HEK293 (cell line): Measurements from ENCODE around the gene KIRREL3.

Experiments
- CTCF ChIA-PET: fragments of 350-600 bp; formaldehyde crosslinking; extraction: SDS; loops from one replicate; lab custom pipeline; 2021; ENCODE audit warnings: antibody characterized with exemption; lab: Yijun Ruan, JAX
- POLR2A ChIA-PET: fragments of 300-600 bp; formaldehyde crosslinking; extraction: SDS; loops from one replicate; lab custom pipeline; 2020; ENCODE audit warnings: antibody characterized with exemption, inconsistent platforms; lab: Yijun Ruan, JAX
- H3K27ac ChIP-seq: fragments of 200-500 bp; sonication (Bioruptor generic); 2 replicates; pipeline ENCODE4 v1.5.1; 2014; ENCODE audit warnings: low read depth, low read length, control low read depth, inconsistent platforms; ENCODE audit errors: extremely low read depth
- H3K36me3 ChIP-seq, 2 experiments: fragments of 200-500 bp in 1 of 2; sonication (Bioruptor generic) in 1 of 2; 1 replicate in 1 of 2; 2 replicates in 1 of 2; pipeline ENCODE4 v1.5.1; 2014 to 2017; ENCODE audit warnings: inconsistent platforms in 2 of 2, low read length in 2 of 2; ENCODE audit not compliant: control insufficient read depth in 2 of 2, insufficient read depth in 1 of 2
- H3K4me1 ChIP-seq: fragments of 200-500 bp; sonication (Bioruptor generic); 2 replicates; pipeline ENCODE4 v1.5.1; 2014; ENCODE audit warnings: mild to moderate bottlenecking, low read length, inconsistent platforms; ENCODE audit not compliant: control insufficient read depth, insufficient read depth
- H3K4me3 ChIP-seq: 2 replicates; pipeline ENCODE4 v1.5.1; 2011; ENCODE audit warnings: low read depth, mild to moderate bottlenecking, control low read depth, low read length, moderate library complexity
- H3K9me3 ChIP-seq: fragments of 200-500 bp; sonication (Bioruptor generic); 2 replicates; pipeline ENCODE4 v1.5.1; 2014; ENCODE audit warnings: low read depth, low read length, inconsistent platforms; ENCODE audit not compliant: control insufficient read depth, insufficient read depth
- AEBP2 ChIP-seq: fragments of 450-650 bp; formaldehyde crosslinking; IDR thresholded peaks from 2 replicates; pipeline ENCODE4 v1.5.1; 2016; ENCODE audit warnings: missing biosample characterization, missing genetic modification characterization, borderline replicate concordance
- EGR2 ChIP-seq: fragments of 450-650 bp; formaldehyde crosslinking; IDR thresholded peaks from 2 replicates; pipeline ENCODE4 v1.5.1; 2016; ENCODE audit warnings: low read depth, missing biosample characterization, missing genetic modification characterization
- MZF1 ChIP-seq: fragments of 450-650 bp; formaldehyde crosslinking; IDR thresholded peaks from 2 replicates; pipeline ENCODE4 v1.5.1; 2017; ENCODE audit warnings: missing biosample characterization, missing genetic modification characterization, borderline replicate concordance
- WT1 ChIP-seq: fragments of 450-650 bp; formaldehyde crosslinking; IDR thresholded peaks from 2 replicates; pipeline ENCODE4 v1.5.1; 2016; ENCODE audit warnings: missing biosample characterization, missing genetic modification characterization
- ZBTB10 ChIP-seq: fragments of 450-650 bp; formaldehyde crosslinking; IDR thresholded peaks from 2 replicates; pipeline ENCODE4 v1.5.1; 2016; ENCODE audit warnings: missing biosample characterization, missing genetic modification characterization
- ZBTB48 ChIP-seq: fragments of 450-650 bp; formaldehyde crosslinking; IDR thresholded peaks from 2 replicates; pipeline ENCODE4 v1.5.1; 2016; ENCODE audit warnings: missing biosample characterization, missing genetic modification characterization
- ZFHX2 ChIP-seq: fragments of 450-650 bp; formaldehyde crosslinking; conservative IDR thresholded peaks from 2 replicates; pipeline ENCODE4 v1.5.1; 2016; ENCODE audit warnings: missing biosample characterization, missing genetic modification characterization
- ZNF133 ChIP-seq: fragments of 450-650 bp; formaldehyde crosslinking; IDR thresholded peaks from 2 replicates; pipeline ENCODE4 v1.5.1; 2016; ENCODE audit warnings: missing biosample characterization, missing genetic modification characterization
- ZNF138 ChIP-seq: fragments of 450-650 bp; formaldehyde crosslinking; IDR thresholded peaks from 2 replicates; pipeline ENCODE4 v1.5.1; 2016; ENCODE audit warnings: missing biosample characterization, missing genetic modification characterization, borderline replicate concordance
- ZNF148 ChIP-seq: fragments of 450-650 bp; formaldehyde crosslinking; IDR thresholded peaks from 2 replicates; pipeline ENCODE4 v1.5.0; 2017; ENCODE audit warnings: missing biosample characterization, missing genetic modification characterization, borderline replicate concordance
- ZNF24 ChIP-seq: fragments of 450-650 bp; formaldehyde crosslinking; IDR thresholded peaks from 2 replicates; pipeline ENCODE4 v1.5.1; 2016; ENCODE audit warnings: missing biosample characterization, missing genetic modification characterization
- ZNF433 ChIP-seq: fragments of 450-650 bp; formaldehyde crosslinking; IDR thresholded peaks from 2 replicates; pipeline ENCODE4 v1.5.1; 2016; ENCODE audit warnings: missing biosample characterization, missing genetic modification characterization, low read depth
- ZNF610 ChIP-seq: fragments of 450-650 bp; formaldehyde crosslinking; IDR thresholded peaks from 2 replicates; pipeline ENCODE4 v1.5.1; 2016; ENCODE audit warnings: missing biosample characterization, missing genetic modification characterization, borderline replicate concordance
- ZNF624 ChIP-seq: fragments of 450-650 bp; formaldehyde crosslinking; IDR thresholded peaks from 2 replicates; pipeline ENCODE4 v1.5.1; 2017; ENCODE audit warnings: missing biosample characterization, missing genetic modification characterization
- ZNF670 ChIP-seq: fragments of 450-650 bp; formaldehyde crosslinking; IDR thresholded peaks from 2 replicates; pipeline ENCODE4 v1.5.1; 2016; ENCODE audit warnings: missing biosample characterization, missing genetic modification characterization, low read depth
- ZNF777 ChIP-seq: fragments of 450-650 bp; formaldehyde crosslinking; IDR thresholded peaks from 2 replicates; pipeline ENCODE4 v1.5.1; 2017; ENCODE audit warnings: missing biosample characterization, missing genetic modification characterization, borderline replicate concordance
- ZNF843 ChIP-seq: fragments of 450-650 bp; formaldehyde crosslinking; IDR thresholded peaks from 2 replicates; pipeline ENCODE4 v1.5.1; 2016; ENCODE audit warnings: missing biosample characterization, missing genetic modification characterization
- TF ChIP-seq, protein P1 (sequence below): fragments of 450-650 bp; IDR thresholded peaks from 2 replicates; pipeline ENCODE4 v1.5.1; 2018; ENCODE audit warnings: missing biosample characterization, missing genetic modification characterization
- TF ChIP-seq, protein P2 (sequence below): fragments of 450-650 bp; formaldehyde crosslinking; IDR thresholded peaks from 2 replicates; pipeline ENCODE4 v1.5.1; 2016; ENCODE audit warnings: missing biosample characterization, missing genetic modification characterization
- TF ChIP-seq, protein P3 (sequence below): fragments of 450-650 bp; formaldehyde crosslinking; IDR thresholded peaks from 2 replicates; pipeline ENCODE4 v1.5.1; 2016; ENCODE audit warnings: missing biosample characterization, missing genetic modification characterization, low read depth

Gene KIRREL3

DNA sequence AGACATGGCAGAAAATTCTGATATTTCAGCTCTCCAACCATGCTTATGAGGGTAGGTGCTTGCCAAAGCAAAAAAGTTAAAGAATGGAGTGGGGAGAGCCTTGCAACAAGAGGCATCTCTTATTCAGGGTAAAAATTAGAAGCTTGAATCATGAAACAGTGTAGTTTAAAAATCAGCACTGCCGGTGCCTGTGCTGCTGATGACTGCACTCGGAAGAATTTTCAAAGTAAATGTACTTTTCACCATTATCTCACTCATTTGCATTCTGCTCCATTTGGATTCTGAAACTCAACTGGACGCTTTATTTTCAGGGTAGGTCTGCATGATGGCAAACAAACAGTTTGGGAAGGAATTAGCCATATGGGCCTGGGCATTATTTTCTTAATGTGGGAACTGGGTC, 126.3 kb downstream of the KIRREL3 start:
- Histone ChIP-seq H3K9me3 (no peaks in the 10 kb centered on the region), H3K4me3 (no peak overlapping the region)
- CTCF ChIA-PET = no interaction called here
- no peak for TF ChIP-seq ZNF24 (tag by site-specific recombination)
- no peak for TF ChIP-seq ZNF670 (tag by site-specific recombination)
- TF ChIP-seq EGR2 (tag by site-specific recombination) = no peak
- TF ChIP-seq ZNF133 (tag by site-specific recombination) = no peak
- TF ChIP-seq ZNF843 (tag by site-specific recombination) = no peak
- TF ChIP-seq ZNF433 (tag by site-specific recombination) = no peak
- TF ChIP-seq, protein P1, sequence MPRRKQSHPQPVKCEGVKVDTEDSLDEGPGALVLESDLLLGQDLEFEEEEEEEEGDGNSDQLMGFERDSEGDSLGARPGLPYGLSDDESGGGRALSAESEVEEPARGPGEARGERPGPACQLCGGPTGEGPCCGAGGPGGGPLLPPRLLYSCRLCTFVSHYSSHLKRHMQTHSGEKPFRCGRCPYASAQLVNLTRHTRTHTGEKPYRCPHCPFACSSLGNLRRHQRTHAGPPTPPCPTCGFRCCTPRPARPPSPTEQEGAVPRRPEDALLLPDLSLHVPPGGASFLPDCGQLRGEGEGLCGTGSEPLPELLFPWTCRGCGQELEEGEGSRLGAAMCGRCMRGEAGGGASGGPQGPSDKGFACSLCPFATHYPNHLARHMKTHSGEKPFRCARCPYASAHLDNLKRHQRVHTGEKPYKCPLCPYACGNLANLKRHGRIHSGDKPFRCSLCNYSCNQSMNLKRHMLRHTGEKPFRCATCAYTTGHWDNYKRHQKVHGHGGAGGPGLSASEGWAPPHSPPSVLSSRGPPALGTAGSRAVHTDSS = no peak
- no peak for TF ChIP-seq ZBTB48 (tag by site-specific recombination)
- TF ChIP-seq ZNF148 = no peak
- TF ChIP-seq, protein P2, sequence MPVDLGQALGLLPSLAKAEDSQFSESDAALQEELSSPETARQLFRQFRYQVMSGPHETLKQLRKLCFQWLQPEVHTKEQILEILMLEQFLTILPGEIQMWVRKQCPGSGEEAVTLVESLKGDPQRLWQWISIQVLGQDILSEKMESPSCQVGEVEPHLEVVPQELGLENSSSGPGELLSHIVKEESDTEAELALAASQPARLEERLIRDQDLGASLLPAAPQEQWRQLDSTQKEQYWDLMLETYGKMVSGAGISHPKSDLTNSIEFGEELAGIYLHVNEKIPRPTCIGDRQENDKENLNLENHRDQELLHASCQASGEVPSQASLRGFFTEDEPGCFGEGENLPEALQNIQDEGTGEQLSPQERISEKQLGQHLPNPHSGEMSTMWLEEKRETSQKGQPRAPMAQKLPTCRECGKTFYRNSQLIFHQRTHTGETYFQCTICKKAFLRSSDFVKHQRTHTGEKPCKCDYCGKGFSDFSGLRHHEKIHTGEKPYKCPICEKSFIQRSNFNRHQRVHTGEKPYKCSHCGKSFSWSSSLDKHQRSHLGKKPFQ (tag by site-specific recombination) = no peak
- no peak for TF ChIP-seq ZNF138 (tag by site-specific recombination)
- no peak for TF ChIP-seq MZF1 (tag by site-specific recombination)
- TF ChIP-seq ZBTB10 = no peak
- TF ChIP-seq, all 188 proteins: peak for 0
- Histone ChIP-seq H3K36me3 (no peaks in the 10 kb centered on the region), H3K27ac (no peak overlapping the region), H3K4me1 (no peaks in the 10 kb centered on the region)
- POLR2A ChIA-PET = no interaction called here

DNA sequence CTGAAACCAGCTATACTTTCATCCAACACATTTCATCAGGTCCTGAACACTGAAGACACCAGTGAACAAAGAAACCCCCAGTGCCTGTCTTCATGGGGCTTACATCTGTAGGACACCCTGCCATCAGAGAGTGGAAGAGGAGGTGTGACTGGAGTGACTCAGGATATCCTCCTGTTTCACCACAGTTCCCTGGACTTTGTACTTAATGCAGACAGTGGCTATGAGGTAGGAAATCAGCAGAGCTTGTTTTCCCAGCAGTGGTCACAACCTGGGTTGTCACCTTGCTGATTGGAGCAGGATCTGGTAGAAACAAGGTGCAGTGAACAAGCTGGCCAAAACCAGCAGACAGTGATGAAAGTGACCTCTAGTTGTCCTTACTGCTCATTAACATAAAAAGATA, 128.8 kb downstream of the KIRREL3 start:
- POLR2A ChIA-PET = no interaction called here
- CTCF ChIA-PET = no interaction called here
- Histone ChIP-seq H3K4me1 (no peaks in the 10 kb centered on the region), H3K9me3 (no peaks in the 10 kb centered on the region), H3K36me3 (no peaks in the 10 kb centered on the region), H3K27ac (no peak overlapping the region), H3K4me3 (no peak overlapping the region)
- TF ChIP-seq ZNF610 (tag by site-specific recombination) = no peak
- TF ChIP-seq WT1 = no peak
- no peak for TF ChIP-seq AEBP2 (tag by site-specific recombination)
- TF ChIP-seq ZNF148 = no peak
- no peak for TF ChIP-seq ZNF777 (tag by site-specific recombination)
- TF ChIP-seq ZFHX2 (tag by site-specific recombination) = no peak
- TF ChIP-seq, protein P3, sequence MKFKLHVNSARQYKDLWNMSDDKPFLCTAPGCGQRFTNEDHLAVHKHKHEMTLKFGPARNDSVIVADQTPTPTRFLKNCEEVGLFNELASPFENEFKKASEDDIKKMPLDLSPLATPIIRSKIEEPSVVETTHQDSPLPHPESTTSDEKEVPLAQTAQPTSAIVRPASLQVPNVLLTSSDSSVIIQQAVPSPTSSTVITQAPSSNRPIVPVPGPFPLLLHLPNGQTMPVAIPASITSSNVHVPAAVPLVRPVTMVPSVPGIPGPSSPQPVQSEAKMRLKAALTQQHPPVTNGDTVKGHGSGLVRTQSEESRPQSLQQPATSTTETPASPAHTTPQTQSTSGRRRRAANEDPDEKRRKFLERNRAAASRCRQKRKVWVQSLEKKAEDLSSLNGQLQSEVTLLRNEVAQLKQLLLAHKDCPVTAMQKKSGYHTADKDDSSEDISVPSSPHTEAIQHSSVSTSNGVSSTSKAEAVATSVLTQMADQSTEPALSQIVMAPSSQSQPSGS (tag by site-specific recombination) = no peak
- TF ChIP-seq ZNF624 (tag by site-specific recombination) = no peak
